HCT116 (cell line): Measurements from ENCODE around the gene SLC41A3.

Experiments
- CTCF ChIP-seq, 3 experiments: fragments of 200-600 bp in 1 of 3; sonication (generic) in 1 of 3; IDR thresholded peaks in 2 of 3; conservative IDR thresholded peaks in 1 of 3; 2 replicates each; pipeline ENCODE4 v1.5.1; 2012 to 2017; ENCODE audit warnings: low read depth in 2 of 3, low read length in 2 of 3, antibody characterized with exemption in 1 of 3, borderline replicate concordance in 1 of 3, control low read depth in 1 of 3, mild to moderate bottlenecking in 1 of 3, mixed read lengths in 1 of 3, mixed run types in 1 of 3, moderate library complexity in 1 of 3; ENCODE audit not compliant: insufficient read depth in 1 of 3
- ELF1 ChIP-seq: IDR thresholded peaks from 2 replicates; pipeline ENCODE4 v1.6.1; 2012; ENCODE audit warnings: low read depth, borderline replicate concordance
- EZH2phosphoT487 ChIP-seq: fragments of 200-600 bp; IDR thresholded peaks from 2 replicates; pipeline ENCODE4 v1.6.1; 2018; ENCODE audit warnings: antibody characterized with exemption, borderline replicate concordance
- SP1 ChIP-seq: IDR thresholded peaks from 2 replicates; pipeline ENCODE4 v1.6.1; 2012; ENCODE audit warnings: low read depth

DNA sequence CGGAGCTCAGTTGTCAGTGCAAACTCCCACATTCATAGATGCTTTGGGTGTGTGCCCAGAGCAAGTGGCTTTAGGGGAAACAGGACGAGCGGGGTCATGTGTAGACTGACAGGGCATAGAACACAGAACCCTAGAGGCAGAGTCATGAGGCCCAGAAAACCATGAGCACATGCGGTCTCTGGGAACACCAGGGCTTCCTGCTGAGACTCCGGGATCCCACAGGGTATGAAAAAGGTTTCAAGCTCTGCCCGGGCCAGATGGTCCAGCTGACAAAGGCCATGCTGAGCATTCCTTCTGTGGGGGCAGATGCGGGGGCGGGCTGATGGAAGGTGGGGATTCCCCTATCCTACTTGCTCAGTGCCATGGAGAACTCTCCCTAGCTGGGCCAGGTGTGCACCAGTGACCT is 70.2 kb downstream of the SLC41A3 start:
- TF ChIP-seq CTCF (IDR thresholded peaks at IDR 0.05 in 2 of 3, conservative IDR thresholded peaks at IDR 0.05 in 1 of 3; ENCODE audit: borderline replicate concordance in 1 of 3, insufficient read depth in 1 of 3, low read depth in 2 of 3, low read length in 2 of 3), result no peak
- no peak for TF ChIP-seq ELF1
- TF ChIP-seq EZH2phosphoT487, result no peak
- TF ChIP-seq SP1, result no peak
